Measurements from ENCODE around the gene UBTD2.

- no peak for TF ChIP-seq EZH2 (IDR thresholded peaks at IDR 0.05; ENCODE audit: low read length)
- TF ChIP-seq CTCF (optimal IDR thresholded peaks at IDR 0.05 in 1 of 3, IDR thresholded peaks at IDR 0.05 in 1 of 3, conservative IDR thresholded peaks at IDR 0.05 in 1 of 3; ENCODE audit: extremely low read depth in 1 of 3, insufficient read depth in 2 of 3, low read length in 3 of 3): no peak
Observed at GRCh38 chr5:172216345-172216744, 67.2 kb downstream of the UBTD2 start.

Measured in keratinocyte (primary cell).